Prostate gland (tissue), 2 donors: ENCODE measurements around the gene BCAM. TPM values are rescaled to one million over a fixed set of nuclear protein-coding genes. Genes with fewer than 3 reads are reported as not detected.
"Not testable (repeated sequence)": the region's sequence is repeated elsewhere in the genome, so short reads cannot be mapped to it uniquely, and the experiment has no call there.

ENCODE experiments used
- DNase-seq: peaks from one replicate; pipeline ENCODE4 v3.0.0-alpha.2; 2019; ENCODE audit warnings: low spot score
- H3K27ac ChIP-seq, 2 donors: fragments of 200-600 bp; sonication (generic); 2 replicates each; pipeline ENCODE4 v1.5.1; 2017 to 2019
- H3K27me3 ChIP-seq: fragments of 200-600 bp; sonication (generic); replicated peaks from 2 replicates; pipeline ENCODE4 v1.5.1; 2019; ENCODE audit not compliant: insufficient read depth
- H3K36me3 ChIP-seq, 2 donors: fragments of 200-600 bp; sonication (generic); 1 replicate in 1 of 2; 2 replicates in 1 of 2; pipeline versions ENCODE4 v1.5.1 to v1.8.1; 2017 to 2019
- H3K4me1 ChIP-seq: fragments of 200-600 bp; sonication (generic); replicated peaks from 2 replicates; pipeline ENCODE4 v1.5.1; 2019
- H3K4me3 ChIP-seq, 2 donors: fragments of 200-600 bp; sonication (generic); 2 replicates each; pipeline ENCODE4 v1.5.1; 2017 to 2019
- H3K9me3 ChIP-seq: fragments of 200-600 bp; sonication (generic); 2 replicates; pipeline ENCODE4 v1.5.1; 2017
- POLR2A ChIP-seq: fragments of 450-650 bp; IDR thresholded peaks from one replicate; pipeline ENCODE4 v1.6.1; 2016; ENCODE audit warnings: antibody characterized with exemption, mild to moderate bottlenecking
- POLR2AphosphoS5 ChIP-seq: sonication (generic); formaldehyde crosslinking; IDR thresholded peaks from one replicate; pipeline ENCODE4 v1.6.1; 2017; ENCODE audit warnings: antibody characterized with exemption
- WGBS: methylation state at CpG from one replicate; pipeline ENCODE4 v1.1.5; 2018; 5-methylcytosine and 5-hydroxymethylcytosine counted together
- intact Hi-C: fragments of 100-400 bp; cut with DNase I; formaldehyde crosslinking; loops from one replicate; pipeline ENCODE4 v1.14.2; 2022
- total RNA-seq, 2 donors: library from RNA; depleted of rRNA; stranded (reverse); fragments of >200 nt; gene quantifications; one replicate each; pipeline ENCODE4 v1.1.0, GENCODE V29; 2016
- TF ChIP-seq, protein P1 (sequence below), 4 experiments: fragments of 200-600 bp in 2 of 4; fragments of 450-650 bp in 2 of 4; sonication (generic) in 2 of 4; IDR thresholded peaks; 1 replicate in 3 of 4; 2 replicates in 1 of 4; pipeline ENCODE4 v1.5.1; 2016 to 2019; ENCODE audit warnings: antibody characterized with exemption in 4 of 4, mild to moderate bottlenecking in 2 of 4, moderate library complexity in 2 of 4

BCAM gene
- total RNA-seq, 2 donors from 2014 or later = 258 to 501 TPM

GRCh38 chr19:44776402-44777096 is 32.4 kb upstream of the BCAM start:
- Histone ChIP-seq H3K4me1 (peaks cover 2% of the 10 kb centered on the region), H3K36me3 (no peaks in the 10 kb centered on the region), H3K27ac (peak overlapping the region; percentile 86 to 90), H3K9me3 (no peaks in the 10 kb centered on the region), H3K27me3 (no peaks in the 10 kb centered on the region), H3K4me3 (no peak overlapping the region)
- 58% methylated on average over 23 of the region's 23 CpGs for WGBS
- intact Hi-C loops = no loop called here
- peak; percentile 92 for DNase-seq
- TF ChIP-seq, protein P1, sequence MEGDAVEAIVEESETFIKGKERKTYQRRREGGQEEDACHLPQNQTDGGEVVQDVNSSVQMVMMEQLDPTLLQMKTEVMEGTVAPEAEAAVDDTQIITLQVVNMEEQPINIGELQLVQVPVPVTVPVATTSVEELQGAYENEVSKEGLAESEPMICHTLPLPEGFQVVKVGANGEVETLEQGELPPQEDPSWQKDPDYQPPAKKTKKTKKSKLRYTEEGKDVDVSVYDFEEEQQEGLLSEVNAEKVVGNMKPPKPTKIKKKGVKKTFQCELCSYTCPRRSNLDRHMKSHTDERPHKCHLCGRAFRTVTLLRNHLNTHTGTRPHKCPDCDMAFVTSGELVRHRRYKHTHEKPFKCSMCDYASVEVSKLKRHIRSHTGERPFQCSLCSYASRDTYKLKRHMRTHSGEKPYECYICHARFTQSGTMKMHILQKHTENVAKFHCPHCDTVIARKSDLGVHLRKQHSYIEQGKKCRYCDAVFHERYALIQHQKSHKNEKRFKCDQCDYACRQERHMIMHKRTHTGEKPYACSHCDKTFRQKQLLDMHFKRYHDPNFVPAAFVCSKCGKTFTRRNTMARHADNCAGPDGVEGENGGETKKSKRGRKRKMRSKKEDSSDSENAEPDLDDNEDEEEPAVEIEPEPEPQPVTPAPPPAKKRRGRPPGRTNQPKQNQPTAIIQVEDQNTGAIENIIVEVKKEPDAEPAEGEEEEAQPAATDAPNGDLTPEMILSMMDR (IDR thresholded peaks at IDR 0.05) = peak in 2 of 4 experiments; percentile 11 to 24
- peak; percentile 59 for TF ChIP-seq POLR2A
- TF ChIP-seq POLR2AphosphoS5 = peak; percentile 87

- H3K9me3 ChIP-seq = no peaks in the 10 kb centered on the region
- TF ChIP-seq, protein P1 (IDR thresholded peaks at IDR 0.05) = peak in 2 of 4 experiments; percentile 37 to 44
- TF ChIP-seq POLR2A (peak; percentile 94), POLR2AphosphoS5 (peak; percentile 88)
- no peaks in the 10 kb centered on the region for H3K36me3 ChIP-seq
- peaks cover 2% of the 10 kb centered on the region for H3K4me1 ChIP-seq
- H3K27me3 ChIP-seq = no peaks in the 10 kb centered on the region
- peak within 1 kb of the TSS; percentile 86 to 90 for H3K27ac ChIP-seq
- H3K4me3 ChIP-seq = peak within 1 kb of the TSS; percentile 42 to 61
- intact Hi-C loops = no loop called here
- DNase-seq = peak; percentile 88
- WGBS = 7% methylated on average over 44 of the region's 47 CpGs
These were observed 31.1 kb upstream of the BCAM start, which contains the start of gene CBLC for GRCh38 chr19:44777715-44778347. Gene CBLC, plus strand, starts transcription at chr19:44777890. Its CDS starts 42 bp downstream, at chr19:44777932.

- no peak for DNase-seq
- TF ChIP-seq POLR2A (no peak), POLR2AphosphoS5 (no peak)
- TF ChIP-seq, protein P1 (IDR thresholded peaks at IDR 0.05) = no peak
- 85% methylated on average over 2 of the region's 2 CpGs for WGBS
- Histone ChIP-seq H3K36me3 (no peaks in the 10 kb centered on the region), H3K27me3 (no peaks in the 10 kb centered on the region), H3K4me3 (peak overlapping the region in 1 of 2 donors; percentile 10), H3K9me3 (no peaks in the 10 kb centered on the region), H3K27ac (peak overlapping the region; percentile 20 to 53), H3K4me1 (peaks cover 2% of the 10 kb centered on the region)
- intact Hi-C loops = no loop called here
These were observed 29.8 kb upstream of the BCAM start for GRCh38 chr19:44779150-44779549.

DNA sequence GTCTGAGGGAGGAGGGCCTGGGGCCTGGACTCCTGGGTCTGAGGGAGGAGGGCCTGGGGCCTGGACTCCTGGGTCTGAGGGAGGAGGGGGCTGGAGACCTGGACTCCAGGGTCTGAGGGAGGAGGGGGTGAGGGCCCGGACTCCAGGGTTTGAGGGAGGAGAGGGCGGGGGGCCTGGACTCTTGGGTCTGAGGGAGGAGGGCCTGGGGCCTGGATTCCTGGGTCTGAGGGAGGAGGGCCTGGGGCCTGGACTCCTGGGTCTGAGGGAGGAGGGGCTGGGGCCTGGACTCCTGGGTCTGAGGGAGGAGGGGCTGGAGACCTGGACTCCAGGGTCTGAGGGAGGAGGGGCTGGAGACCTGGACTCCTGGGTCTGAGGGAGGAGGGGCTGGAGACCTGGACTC is 27.2 kb upstream of the BCAM start:
- H3K27ac ChIP-seq = peak overlapping the region in 1 of 2 donors; percentile 12
- DNase-seq, H3K9me3 ChIP-seq, H3K27me3 ChIP-seq, H3K4me3 ChIP-seq, H3K36me3 ChIP-seq, H3K4me1 ChIP-seq, intact Hi-C loops: not testable (repeated sequence)
- WGBS = 78% methylated on average over 2 of the region's 2 CpGs

DNA sequence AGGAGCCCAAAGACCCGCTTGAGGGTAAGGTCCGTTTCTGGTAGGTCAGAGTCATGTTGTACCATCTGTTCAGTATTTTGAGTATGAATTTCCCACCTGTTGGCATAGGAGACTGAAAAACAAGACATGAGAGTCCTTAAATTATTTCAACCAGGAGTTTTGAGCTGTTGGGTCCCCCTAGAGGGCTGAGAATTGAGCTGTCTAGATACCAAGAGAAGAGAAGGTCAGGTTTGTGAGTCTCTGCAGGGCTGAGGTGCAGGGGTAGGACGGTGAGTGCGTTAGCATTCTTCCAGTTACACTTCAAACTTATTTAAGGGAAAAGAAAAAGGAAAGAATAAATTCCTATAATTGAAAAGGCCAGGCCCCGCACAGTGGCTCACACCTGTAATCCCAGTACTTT is 26.2 kb upstream of the BCAM start:
- Histone ChIP-seq H3K4me1 (peaks cover 2% of the 10 kb centered on the region), H3K4me3 (no peak overlapping the region), H3K27ac (peak overlapping the region in 1 of 2 donors; percentile 21), H3K36me3 (no peaks in the 10 kb centered on the region), H3K27me3 (no peaks in the 10 kb centered on the region), H3K9me3 (no peaks in the 10 kb centered on the region)
- intact Hi-C loops = no loop called here
- TF ChIP-seq POLR2AphosphoS5 = no peak
- TF ChIP-seq, protein P1 (IDR thresholded peaks at IDR 0.05) = no peak
- no peak for TF ChIP-seq POLR2A
- WGBS = 85% methylated on average over 5 of the region's 5 CpGs
- DNase-seq = no peak
